ENCODE measurements around the gene JCHAIN. TPM values are rescaled to one million over a fixed set of nuclear protein-coding genes. Genes with fewer than 3 reads are reported as not detected.

The JCHAIN gene
- total RNA-seq, 1 donor from 2014 or later = under 0.01 TPM

Small RNAs within 50 kb of the gene (small RNA-seq; reads per million reads assigned to genes)
- gene RNU6-520P = not detected
- not detected for gene RNU6-784P

Other genes starting within 250 kb of the JCHAIN start
- gene MUC7, start 194.3 kb downstream of the JCHAIN start, total RNA-seq = not detected
- not detected for gene AMTN, start 147.9 kb downstream of the JCHAIN start, total RNA-seq
- gene AMBN, start 74.3 kb downstream of the JCHAIN start, total RNA-seq = 1.2 TPM
- under 0.01 TPM for gene ENAM, start 37.8 kb downstream of the JCHAIN start, total RNA-seq
- gene UTP3, start 22.0 kb upstream of the JCHAIN start, total RNA-seq = 16.3 TPM
- gene RUFY3, start 55.5 kb upstream of the JCHAIN start, total RNA-seq = 669 TPM
- 47.3 TPM for gene GRSF1, start 173.4 kb upstream of the JCHAIN start, total RNA-seq
- 26.1 TPM for gene MOB1B, start 235.9 kb upstream of the JCHAIN start, total RNA-seq